HS-27A (cell line): Measurements from ENCODE around the gene ALS2CL.
"Not testable (repeated sequence)": the region's sequence is repeated elsewhere in the genome, so short reads cannot be mapped to it uniquely, and the experiment has no call there.

Source experiments
- DNase-seq: peaks from one replicate; pipeline ENCODE4 v3.0.0-alpha.2; 2012; ENCODE audit warnings: low read depth, missing footprints

ALS2CL gene

DNA sequence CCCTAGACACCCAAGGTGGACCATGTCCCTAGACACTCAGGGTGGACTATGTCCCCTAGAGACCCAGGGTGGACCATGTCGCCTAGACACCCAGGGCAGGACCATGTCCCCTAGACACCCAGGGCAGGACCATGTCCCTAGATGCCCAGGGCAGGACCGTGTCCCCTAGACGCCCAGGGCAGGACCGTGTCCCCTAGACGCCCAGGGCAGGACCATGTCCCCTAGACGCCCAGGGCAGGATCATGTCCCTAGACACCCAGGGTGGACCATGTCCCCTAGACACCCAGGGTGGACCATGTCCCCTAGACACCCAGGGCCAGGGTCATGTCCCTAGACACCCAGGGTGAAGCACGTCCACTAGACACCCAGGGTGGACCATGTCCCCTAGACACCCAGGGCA lies 10.9 kb upstream of the ALS2CL start:
- not testable (repeated sequence) for DNase-seq

DNA sequence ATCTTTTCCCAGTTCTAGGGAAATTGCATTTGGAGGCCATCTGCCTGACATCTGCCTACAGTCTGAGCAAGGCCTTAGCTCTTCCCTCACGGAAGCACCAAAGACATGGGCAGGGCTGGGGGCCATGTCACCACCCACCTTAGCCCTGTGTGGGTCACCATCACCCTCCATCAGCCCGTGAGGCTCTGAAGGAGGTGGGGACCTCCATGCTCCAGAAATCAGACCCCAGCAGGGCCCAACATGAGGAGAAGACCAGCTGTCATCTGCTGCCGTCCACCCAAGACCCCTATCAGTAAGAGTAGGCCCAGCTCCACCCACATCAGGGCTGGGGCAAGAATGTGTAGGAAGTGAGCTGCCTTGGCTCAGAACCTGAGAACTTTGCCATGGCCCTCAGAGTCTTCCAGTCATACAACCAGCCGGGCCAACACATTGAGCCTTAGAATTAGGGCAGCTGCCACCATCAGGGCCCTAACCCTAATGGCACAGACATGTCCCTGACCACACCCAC lies 9.6 kb upstream of the ALS2CL start:
- no peak for DNase-seq

DNA sequence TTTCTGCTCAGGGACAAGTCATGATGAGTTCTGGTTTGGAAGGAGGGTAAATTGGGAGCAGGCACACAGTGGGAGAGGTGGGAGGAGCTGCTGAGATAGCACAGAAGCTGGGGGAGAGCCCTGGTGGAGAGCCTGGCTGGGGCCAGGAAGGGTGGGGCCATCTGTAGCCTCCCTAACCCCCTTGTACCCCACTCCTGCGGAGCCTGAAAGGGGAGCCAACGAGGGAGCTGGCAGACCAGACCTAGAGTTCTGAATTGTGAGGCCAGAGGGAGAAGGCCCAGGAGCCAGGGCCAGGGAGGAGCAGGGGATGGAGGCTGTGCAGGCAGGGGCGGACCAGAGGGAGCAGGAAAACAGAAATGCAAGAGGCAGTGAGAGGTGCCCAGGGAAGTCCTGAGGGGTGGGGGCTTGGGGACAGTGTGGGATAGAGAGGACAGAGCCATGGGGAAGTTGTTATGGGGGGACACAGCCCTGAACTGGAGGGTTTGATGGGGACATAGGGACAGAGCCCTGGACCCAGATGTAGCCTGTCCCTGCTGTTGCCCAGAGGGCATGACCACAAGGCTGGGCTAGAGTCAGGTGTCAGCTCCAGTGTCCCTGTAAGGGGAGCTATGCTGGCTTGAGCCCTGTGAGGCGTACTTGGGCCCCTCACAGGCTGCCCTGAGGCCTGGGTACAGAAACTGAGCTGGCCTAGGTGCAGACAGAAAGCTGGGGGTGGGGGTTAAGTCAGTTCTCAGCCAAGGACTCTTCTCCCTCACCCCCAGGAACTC lies 8.9 kb upstream of the ALS2CL start:
- no peak for DNase-seq

DNA sequence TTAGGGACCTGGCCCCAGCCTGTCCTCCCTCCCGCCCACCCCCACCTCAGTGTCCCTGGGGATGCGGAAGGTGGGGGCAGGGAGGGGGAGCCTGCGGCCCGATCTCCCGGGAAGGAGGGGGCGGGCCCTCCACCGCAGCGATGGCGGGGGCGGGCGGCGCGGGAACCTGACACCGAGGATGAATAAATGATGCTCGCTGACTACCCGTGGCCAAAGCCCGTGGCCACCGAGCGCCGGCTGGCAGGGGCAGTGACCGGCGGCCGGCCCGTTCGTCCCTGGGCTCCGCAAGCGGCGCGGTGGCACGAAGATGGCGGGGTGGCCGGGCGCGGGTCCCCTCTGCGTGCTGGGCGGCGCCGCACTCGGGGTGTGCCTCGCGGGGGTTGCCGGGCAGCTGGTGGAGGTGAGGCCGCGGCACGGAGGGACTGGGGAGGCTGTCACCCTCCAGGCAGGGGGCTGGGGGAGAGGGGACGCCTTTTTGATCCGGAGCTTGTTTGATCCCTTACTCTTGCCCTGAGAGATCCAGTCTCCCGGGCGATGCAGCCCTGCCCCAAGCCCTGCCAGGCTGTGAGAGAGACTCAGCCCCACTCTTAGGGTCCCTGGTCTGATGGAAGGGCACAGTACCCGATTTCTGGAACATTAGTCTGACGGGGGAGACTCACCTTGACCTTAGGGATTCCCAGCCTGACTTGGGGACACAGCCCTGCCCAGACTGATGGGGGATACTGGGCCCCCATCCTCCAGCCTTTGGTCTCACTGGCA lies 7.9 kb upstream of the ALS2CL start, which contains the start of gene TMIE:
Gene TMIE, plus strand, starts transcription at position 212 of the 759 bp plus-strand sequence. Its CDS starts 96 bp downstream, at position 308.
- DNase-seq, result no peak

DNA sequence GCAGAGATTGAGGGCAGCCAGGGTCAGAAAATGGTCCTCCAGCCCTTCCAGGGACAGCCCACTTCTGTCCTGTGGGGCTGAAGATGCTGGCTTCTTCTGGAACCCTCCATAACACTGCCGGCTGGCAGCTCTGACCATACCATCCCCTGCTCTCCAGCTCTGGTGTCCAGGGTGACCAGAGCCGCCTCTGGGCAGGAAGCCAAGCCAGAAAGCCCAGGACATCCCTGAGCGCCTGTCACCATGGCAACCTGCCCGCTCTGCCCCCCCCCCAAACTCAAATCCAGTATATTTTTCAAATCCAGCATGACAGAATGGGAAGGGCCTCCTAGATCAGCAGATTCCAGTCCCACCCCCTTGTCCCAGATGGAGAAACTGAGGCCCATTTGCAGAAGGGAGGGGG lies 7.3 kb upstream of the ALS2CL start:
- DNase-seq, result no peak

DNA sequence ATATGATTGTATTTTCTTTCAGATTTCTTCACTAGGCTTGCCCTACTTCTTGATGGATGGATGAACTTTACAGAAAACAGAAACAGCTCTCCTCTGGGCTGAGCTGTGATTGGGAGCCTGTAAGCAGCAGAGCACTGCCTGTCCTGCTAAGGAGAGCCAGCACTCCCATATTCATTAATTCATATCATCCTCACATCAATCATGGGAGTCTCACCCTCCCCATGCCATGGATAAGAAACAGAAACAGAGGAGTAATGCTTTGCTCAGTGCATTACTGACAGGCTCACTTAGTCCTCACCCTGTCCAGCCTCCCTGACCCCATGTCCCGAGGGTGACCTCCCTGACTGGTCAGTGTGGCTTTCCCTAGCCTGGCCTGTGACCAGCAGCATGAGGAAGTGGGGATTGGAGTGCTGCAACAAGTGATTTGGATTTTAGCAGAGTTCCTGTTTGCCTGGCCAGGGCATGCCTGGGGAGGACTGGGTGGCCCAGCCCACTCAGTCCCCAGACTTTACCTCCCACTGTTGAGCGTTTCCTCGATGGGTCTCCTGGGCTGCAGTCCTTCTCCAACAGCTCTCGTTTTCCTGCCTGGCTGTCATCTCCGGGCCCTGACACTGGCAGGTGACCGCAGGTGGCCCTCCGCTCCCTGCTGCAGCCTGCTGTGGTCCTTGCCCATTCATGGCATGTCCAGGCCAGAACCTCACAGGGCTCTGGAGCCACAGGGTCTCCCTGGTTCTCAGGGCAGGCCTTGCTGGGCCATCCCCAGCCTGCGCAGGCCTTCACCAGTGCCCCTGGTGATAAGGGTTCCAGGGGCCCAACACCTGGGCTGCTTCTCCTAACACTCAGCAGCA lies 6.4 kb upstream of the ALS2CL start:
- no peak for DNase-seq

DNA sequence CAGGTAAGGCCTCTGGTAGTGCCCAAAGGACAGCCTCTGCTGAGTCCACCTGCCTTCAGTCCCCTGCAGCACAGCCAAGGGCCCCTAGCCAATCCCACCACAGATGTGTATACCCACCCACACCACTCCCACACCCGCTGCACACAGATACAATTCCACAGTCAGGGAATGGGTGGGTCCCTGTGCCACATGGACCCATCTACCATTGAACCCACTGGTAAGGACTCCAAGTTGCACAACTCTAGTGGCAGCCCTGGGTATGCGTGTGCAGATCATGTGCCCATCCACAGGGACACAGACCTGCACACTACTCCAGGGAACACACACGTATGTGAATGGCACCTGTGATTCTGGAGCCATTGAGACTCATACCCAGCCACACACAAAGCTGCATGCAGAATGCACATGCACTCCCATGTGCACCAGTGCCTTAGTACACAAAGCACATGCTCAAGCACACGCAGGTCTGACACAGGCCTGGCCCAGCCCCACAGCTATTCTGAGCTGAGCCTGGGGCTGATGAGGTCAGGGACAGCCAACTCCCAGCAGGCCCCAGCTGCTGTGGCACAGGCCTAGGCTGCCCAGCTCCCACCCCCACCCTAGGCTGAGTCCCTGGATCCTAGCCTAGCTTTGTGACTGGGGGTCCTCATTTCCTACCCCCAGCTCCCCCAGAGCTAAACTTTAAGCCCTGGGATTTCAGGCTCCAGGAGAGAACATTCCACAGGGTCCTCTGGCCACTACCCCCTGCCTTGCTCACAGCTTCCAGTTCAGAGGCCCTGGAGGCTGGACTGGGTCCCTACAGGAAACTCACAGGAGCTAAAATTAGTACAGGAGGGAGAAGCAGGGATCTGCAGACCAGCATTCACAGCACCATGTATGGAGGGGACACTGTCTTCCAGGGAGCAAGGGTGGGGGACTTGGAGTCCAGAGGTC lies 2.7 kb upstream of the ALS2CL start:
- no peak for DNase-seq

DNA sequence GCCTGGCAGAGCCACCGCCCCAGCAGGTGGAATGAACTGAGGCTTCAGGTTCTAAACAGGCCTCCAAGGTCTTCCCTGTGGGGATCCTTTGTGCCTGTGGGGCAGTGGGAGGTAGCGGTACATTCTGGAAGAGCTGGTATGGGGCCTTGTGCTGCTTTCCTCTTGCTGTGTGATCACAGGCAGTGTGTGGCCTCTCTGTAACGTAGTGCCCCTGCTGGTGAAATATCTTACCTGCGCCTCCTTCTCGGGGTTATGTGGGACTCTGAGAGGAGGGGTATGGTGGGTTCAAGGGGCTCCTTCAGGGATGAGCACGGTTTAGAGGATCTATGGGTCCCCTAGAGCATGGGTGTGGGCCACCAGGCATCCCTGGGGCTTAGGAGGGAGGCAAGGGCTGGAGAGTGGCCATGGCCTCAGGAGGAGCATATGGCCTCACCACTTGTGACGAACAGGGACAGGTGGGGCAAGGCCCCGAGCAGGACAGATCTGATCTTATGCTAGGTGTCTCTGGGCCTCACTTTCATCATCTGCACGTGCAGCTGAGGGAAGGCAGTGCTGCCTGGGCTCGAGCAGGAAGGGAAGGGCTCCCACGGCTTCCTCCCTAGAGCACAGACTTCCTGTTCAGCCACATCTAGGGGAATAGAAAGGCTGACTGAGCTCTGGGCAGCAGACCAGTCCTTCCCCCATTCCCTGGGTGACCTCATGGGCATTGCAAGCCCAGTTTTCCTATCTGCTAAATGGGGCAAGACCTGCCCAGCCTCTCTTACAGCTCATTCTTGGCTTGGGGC lies 1.9 kb upstream of the ALS2CL start:
- DNase-seq, result no peak

DNA sequence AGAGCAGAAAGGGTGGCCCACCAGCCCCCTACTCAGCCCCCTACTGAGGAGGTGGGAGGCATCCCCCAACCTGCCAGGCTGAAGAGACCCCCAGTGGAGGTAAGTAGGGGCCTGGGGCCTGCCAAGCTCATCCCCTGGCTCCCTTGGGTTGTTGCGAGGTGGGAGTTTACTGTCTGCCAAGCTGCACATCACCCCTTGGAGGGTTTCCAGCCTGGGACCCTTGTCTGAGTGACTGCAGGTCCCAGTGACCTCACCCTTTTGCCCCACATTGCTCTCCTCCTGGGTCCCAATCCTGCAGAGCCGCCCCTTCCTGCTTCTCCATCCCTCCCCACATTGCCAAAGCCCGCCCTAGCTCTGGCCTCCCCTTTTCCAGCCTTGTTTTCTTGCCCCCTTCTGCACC lies 1.0 kb upstream of the ALS2CL start:
- DNase-seq, result no peak

DNA sequence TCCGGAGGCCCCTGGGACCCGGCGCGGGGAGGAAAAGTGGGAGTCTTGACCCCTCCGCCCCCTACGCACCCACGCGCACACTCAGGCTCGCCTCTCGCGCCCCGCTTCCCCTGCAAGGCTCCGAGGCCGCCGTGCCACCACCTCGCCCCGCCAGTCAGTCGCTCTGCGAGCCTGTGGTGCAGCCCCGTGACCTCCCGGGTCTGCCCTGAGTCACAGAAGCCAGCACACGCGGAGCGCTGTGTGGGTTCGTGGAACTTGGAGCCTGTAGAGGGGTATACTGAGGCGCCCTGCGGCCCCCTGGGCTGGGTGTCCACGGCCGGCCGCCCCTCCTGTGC lies 380 bp upstream of the ALS2CL start:
- no peak for DNase-seq

DNA sequence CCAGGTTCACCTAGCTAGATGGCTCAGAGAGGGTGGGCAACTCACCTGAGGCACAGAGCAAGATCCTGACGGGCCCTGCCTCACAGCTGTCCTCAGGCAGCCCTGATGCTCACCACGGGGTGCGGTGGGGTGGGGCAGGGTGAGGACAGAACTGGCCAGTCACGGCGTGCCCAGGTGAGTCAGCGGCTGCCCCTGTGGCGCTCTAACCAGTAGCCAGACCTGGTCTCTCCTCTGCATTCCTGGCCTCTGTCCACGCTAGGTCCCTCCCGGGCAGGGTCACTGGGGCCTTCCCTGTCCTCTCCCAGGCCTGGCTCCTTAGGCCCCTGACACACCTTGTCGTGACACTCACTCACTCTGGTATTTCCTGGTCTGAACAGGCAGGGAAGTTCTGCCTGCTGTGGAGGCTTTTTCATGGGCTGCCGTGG lies 901 bp downstream of the ALS2CL start:
- no peak for DNase-seq

DNA sequence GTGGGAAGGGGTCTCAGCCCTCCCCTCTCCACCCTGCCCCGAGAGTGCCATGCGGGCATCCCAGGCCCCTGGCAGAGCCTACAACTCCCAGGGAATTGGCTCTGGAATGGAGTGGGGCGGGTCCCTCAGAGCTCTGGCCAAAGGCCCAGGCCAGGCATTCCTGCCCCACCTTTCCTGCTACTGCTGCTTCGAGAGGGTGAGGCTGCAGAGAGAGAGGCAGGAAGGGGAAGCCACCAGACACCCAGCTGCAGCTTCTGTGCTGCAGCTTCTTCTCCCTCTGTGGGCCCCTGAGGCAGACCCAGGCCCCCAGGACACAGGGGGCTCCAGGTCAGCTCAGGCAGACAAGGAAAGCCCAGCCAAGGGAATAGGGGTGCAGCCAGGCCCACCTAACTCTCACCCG lies 2.7 kb downstream of the ALS2CL start:
- DNase-seq, result no peak

DNA sequence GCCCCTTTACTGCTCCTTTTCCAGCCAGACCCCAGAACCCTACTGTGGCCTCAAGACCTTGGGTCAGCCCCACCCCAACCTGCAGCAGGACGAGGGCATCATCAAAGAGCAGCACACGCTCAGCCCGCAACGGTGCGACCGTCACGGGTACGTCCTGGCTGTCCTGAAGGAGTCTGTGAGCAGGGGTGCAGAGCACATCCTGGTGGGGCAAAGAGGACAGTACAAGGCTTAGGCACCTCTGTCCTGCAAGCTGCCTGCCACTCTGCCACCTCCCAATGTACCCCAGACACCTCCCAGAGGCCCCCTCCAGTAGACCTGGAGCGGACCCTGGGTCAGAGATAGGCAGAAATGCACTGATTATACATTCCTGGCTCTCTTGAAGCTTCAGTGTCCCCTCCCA lies 8.0 kb downstream of the ALS2CL start:
- DNase-seq, result no peak

DNA sequence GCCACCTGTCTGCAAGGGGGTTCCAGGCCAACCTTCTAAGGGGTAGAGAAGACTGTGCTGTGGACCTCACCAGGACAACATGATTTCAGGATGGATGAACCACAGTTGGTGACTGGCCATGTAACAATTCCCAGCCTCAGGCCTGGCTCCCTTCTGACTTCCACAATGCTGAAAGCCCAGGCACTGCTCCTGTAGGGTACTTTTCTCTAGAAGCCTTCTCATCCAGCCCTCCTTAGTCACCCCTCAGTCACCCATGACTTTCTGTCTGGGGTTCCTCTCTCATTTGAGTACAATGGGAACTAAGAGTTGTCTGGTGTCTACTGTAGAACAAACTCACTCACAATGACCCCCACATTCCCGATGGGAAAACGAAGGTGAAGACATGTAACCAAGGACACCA lies 8.6 kb downstream of the ALS2CL start:
- no peak for DNase-seq

DNA sequence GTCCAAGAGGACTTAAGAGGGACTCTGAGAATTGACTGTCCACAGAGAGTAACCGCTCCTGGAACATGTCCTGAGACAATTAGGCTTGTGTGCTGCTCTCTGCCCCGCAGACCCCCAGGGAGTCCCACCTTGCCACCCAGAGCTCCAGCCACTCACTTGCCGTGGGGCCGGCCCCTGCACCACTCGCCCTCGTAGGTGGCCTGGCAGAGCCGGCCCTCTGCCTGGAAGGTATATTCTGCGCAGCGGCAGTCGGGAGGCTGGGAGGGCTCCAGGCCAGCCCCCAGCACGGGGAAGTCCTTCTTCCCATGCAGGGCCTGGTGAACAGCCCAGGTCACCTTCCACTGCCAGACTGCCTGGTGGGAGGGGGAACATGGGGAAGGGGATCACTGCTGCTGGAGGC lies 10.5 kb downstream of the ALS2CL start:
- DNase-seq, result no peak

DNA sequence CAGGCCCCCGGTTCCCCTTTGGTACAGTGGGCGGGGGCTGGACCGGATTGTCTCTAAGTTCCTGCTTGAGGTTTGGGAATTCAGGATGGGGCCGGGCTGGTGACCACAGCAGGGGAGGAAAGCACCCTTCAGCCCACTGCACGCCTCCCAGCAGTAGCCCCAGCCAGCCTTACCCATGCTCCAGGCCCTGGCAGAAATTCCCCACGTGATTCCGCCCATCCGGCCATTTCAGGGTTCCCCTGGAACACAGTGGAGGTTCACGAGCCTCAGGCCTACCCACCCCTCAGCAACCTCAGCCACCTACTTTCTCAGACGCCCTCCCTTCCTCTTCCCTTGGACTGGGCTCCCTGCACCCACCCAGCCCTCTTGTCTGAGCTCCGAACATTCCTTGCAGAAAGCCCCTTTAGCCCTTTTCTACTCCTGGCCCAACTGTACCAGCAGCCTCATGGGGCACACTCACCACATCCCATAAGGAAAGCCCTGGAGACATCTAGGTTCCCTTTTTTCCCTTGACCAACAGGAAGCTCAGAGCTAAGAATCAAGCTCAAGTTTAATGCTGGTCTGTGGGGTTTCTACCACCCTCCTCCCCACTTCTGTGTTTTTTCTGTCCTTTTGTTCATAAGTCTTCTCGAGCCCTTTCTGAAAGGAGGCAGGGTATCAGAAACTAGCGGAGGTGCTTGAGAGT lies 11.5 kb downstream of the ALS2CL start:
- no peak for DNase-seq

DNA sequence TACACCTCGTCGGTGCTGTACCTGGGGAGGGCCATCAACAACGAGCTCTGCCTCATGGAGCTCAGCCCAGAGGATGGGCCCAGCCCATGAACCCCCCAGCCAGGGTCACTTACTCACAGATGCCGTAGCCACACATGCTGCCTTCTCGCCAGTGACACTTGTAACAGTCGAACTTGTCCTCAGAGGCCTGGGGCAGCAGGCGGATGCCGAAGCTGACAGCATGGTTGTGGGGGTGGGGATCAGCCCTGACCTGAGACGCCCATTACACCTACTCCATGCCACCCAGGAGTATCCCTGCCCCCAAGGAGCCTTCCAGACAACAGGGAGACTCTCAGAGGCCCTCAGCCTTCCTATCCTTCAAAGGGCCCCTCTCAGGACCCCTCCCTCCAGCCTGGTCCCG lies 12.1 kb downstream of the ALS2CL start:
- no peak for DNase-seq

DNA sequence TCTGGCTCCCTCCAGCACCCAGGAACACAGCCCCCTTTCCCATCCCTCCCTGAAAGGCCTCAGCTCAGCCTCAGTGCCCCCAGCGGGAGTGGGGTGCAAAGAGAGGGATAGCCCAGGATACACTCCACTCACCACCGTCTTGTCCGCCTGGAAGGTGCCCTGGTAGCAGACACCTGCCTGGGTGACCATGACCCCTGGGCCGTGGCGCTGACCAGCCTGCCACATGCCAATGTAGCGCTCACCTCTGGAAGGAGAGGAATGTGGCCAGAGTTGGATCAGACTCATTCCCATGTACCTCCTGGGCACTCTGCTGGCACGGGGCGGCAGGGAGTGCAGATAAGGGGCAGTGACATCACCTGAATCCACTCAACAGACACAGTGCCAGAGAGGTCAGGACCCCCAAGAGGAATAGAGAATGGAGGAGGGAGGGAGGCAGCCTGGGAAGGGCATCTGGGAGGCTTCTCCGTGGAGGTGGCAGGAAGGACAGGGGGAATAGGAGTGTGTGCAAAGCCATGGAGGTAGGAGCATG lies 13.1 kb downstream of the ALS2CL start:
- DNase-seq, result no peak

DNA sequence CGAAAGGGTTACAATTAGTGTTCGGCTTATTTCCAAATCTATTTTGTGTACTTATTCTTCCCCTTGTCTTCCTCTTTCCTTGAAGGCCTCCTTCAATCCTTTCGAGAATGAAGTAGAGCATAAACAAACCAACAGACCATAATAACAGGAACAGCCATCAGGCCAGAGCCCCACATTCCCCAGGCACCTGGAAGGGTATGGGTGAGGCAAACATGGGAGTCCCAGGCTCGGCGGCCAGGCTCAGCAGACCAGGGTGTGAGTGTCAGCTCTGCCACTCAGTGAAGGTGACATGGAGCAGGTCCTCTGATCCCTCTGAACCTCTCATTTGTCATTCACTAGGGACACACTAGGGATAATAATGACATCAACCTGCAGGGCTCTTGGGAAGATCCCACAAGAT lies 13.8 kb downstream of the ALS2CL start:
- no peak for DNase-seq

DNA sequence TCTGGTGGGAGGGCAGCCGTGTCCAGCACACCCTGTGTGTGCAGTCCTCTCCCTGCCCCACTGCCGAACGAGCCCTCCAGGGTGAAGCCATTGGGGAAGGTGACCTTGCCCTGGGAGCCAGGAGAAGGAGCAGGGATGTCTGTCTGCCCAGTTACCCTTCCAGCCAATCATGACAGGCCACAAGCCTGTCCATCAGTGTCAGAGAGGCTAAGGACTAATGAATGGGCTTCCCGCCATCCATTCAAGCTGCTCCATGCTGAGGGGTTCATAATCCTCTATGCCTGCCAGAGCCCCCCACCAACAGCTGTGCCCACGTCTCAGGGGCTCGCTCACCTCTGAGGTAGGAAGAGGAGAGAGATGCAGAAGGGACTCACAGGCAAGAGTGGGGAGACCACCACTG lies 15.2 kb downstream of the ALS2CL start:
- no peak for DNase-seq
